ENCODE data around the gene ADAR.

ADAR gene

DNA sequence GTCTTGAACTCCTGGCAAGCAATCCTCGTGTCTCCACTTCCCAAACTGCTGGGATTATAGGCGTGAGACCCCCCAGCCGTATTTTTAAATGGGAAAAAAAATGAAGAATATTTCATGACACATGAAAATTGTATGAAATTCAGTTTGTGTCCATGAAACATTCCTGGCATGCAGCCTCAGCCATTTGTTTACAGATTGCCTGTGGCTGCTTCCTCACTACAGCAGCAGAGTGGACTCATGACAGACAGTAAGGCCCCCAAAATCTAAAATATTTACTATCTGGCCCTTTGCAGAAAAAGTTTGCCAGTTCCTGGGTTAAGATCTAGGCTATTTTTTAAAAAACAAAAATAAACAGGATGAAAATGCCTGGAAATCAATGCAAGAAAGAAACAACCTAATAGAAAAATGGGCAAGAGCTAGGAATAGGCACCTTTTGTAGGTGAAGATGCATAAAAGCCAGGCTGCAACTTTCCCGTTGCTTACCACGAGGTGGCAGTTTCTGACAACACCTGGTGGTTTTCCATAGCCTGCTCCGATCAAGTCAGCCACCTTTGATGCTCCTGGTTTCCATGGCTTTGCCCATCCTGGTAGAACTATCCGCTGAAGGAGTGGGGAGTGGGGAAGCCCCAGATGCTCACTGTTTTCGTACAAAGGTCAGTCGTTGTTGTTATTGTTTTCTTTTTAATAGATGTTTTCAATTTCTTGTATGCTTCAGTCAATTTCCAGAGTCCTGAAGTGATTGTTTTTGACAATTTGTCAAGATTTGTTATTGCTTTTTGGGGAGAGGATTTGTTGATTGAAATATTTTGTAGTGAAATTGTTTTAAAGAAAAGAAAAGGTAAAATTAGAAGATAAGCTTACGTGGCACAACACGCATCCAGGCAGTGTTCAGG lies 73.8 kb downstream of the ADAR start:
- no peaks in the 10 kb centered on the region for H3K9me3 ChIP-seq (ENCODE audit: insufficient read depth, low read depth, low read length)
- H3K27me3 ChIP-seq (ENCODE audit: insufficient read depth, low read length), result no peaks in the 10 kb centered on the region
- H3K4me3 ChIP-seq (ENCODE audit: low read length), result no peak overlapping the region
- H3K27ac ChIP-seq (ENCODE audit: low read depth, low read length), result no peak overlapping the region
- H3K4me1 ChIP-seq (ENCODE audit: insufficient read depth, low read length), result no peaks in the 10 kb centered on the region
- 50% methylated on average over 11 of the region's 11 CpGs for WGBS
- H3K9ac ChIP-seq (ENCODE audit: low read depth, low read length), result no peak overlapping the region
- H3K36me3 ChIP-seq (ENCODE audit: insufficient read depth, low read length), result no peaks in the 10 kb centered on the region

All from HUES64 (cell line).